GM12875 (cell line): ENCODE data around the gene SAC3D1.
A peak's percentile ranks its signal among the peaks of the same experiment; 100 is the strongest.
"Not testable (repeated sequence)": the region's sequence is repeated elsewhere in the genome, so short reads cannot be mapped to it uniquely, and the experiment has no call there.

Experiments
- H3K4me3 ChIP-seq: one replicate; pipeline ENCODE4 v1.5.1; 2011; ENCODE audit warnings: low read depth, low read length, control low read depth
- TF ChIP-seq, protein P1 (sequence below): IDR thresholded peaks from 2 replicates; pipeline ENCODE4 v1.5.1; 2011; ENCODE audit warnings: low read depth, mild to moderate bottlenecking, control low read depth, inconsistent platforms, low read length, moderate library complexity, borderline replicate concordance; ENCODE audit not compliant: insufficient read depth

SAC3D1 gene

GRCh38 chr11:65013888-65014725 is 26.9 kb upstream of the SAC3D1 start, which contains the start of gene ARL2:
Gene ARL2, plus strand, starts transcription at chr11:65014160. Its CDS starts 48 bp downstream, at chr11:65014208.
- peak within 1 kb of the TSS; percentile 87 for H3K4me3 ChIP-seq
- TF ChIP-seq, protein P1, sequence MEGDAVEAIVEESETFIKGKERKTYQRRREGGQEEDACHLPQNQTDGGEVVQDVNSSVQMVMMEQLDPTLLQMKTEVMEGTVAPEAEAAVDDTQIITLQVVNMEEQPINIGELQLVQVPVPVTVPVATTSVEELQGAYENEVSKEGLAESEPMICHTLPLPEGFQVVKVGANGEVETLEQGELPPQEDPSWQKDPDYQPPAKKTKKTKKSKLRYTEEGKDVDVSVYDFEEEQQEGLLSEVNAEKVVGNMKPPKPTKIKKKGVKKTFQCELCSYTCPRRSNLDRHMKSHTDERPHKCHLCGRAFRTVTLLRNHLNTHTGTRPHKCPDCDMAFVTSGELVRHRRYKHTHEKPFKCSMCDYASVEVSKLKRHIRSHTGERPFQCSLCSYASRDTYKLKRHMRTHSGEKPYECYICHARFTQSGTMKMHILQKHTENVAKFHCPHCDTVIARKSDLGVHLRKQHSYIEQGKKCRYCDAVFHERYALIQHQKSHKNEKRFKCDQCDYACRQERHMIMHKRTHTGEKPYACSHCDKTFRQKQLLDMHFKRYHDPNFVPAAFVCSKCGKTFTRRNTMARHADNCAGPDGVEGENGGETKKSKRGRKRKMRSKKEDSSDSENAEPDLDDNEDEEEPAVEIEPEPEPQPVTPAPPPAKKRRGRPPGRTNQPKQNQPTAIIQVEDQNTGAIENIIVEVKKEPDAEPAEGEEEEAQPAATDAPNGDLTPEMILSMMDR, result peak; percentile 92

DNA sequence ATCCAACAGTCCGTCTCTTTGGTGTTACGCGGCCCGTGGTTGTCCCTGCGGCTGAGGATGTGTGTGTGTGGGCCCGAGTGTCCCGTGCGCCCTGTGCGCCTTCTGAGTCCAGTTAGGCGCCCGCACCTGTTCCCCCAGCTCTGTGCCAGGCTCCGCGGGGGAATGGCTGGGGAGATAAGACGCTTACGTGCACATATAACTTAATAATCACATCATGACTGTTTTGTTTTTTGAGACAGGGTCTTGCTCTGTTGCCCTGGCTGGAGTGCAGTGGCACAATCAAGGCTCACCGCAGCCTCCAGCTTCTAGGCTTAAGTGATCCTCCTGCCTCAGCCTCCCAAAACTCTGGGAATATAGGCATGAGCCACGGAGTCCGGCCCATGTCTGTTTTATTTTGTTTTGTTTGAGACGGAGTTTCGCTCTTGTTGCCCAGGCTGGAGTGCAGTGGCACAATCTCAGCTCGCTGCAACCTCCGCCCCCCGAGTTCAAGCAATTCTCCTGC is 26.2 kb upstream of the SAC3D1 start:
- H3K4me3 ChIP-seq, result peak overlapping the region; percentile 87
- TF ChIP-seq, protein P1, result no peak

DNA sequence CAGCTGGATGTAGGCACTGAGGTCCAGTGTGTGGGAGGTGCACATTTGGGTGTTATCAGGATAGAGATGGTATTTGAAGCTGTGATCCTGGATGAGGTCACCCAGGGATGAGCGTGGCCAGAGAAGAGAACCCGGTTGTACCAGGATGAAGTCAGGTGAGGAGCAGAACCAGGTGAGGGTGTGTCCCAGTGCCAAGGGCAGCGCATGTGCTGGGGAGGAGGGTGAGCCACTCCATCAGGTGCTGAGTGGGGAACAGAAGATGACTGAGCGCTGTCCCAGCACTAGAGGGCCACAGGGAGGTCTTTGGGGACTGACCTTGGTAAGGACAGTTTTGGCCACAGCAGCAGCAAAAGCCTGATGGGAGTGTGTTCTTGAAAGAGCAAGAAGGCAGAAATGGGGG is 24.3 kb upstream of the SAC3D1 start:
- no peak overlapping the region for H3K4me3 ChIP-seq
- TF ChIP-seq, protein P1, result no peak

DNA sequence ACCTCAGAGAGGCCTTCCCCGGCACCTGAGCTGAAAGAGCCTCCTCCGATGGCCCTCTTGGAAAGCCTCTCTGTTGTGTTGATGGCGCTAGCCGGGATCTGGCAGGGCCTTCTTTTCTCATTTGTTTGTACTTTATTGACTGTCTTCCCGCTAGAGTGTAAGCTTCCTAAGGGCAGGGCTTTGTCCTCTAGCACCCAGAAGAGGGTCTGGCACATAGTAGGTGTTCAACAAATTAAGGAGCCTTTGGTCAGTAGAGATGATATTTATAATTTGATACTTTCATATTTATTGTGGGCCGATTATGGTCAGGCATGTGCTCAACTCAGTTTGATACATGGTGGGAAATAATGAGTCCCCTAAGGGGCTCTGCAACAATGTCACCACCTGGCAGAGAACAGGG is 23.1 kb upstream of the SAC3D1 start:
- no peak overlapping the region for H3K4me3 ChIP-seq
- TF ChIP-seq, protein P1, result no peak

GRCh38 chr11:65019824-65020223 is 21.2 kb upstream of the SAC3D1 start:
- TF ChIP-seq, protein P1, result no peak

GRCh38 chr11:65021003-65021402 is 20.0 kb upstream of the SAC3D1 start:
- TF ChIP-seq, protein P1, result no peak
- no peak overlapping the region for H3K4me3 ChIP-seq

More at GRCh38 chr11:65019824-65020223, 21.2 kb upstream of the SAC3D1 start:
- H3K4me3 ChIP-seq, result no peak overlapping the region

DNA sequence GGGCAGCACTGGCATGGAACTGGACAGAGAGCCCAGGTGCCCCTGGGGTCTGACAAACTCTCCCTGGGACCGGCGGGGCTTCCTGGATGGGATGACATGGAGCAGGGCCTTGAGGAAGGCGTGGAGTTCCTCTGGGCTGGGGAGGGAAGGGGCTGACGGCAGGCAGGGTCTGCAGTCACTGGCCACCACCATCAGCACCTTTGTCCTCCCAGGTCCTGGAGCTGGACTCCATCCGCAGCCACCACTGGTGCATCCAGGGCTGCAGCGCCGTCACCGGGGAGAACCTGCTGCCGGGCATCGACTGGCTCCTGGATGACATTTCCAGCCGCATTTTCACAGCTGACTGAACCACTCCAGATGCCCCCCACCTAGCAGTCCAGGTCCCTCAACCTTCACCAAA is 19.5 kb upstream of the SAC3D1 start:
- TF ChIP-seq, protein P1, result no peak
- H3K4me3 ChIP-seq, result no peak overlapping the region

- not testable (repeated sequence) for H3K4me3 ChIP-seq
These were observed 17.5 kb upstream of the SAC3D1 start for GRCh38 chr11:65023502-65023901.
